ENCODE measurements around the gene NT5C3A. TPM values are rescaled to one million over a fixed set of nuclear protein-coding genes. Genes with fewer than 3 reads are reported as not detected.
A peak's percentile ranks its signal among the peaks of the same experiment; 100 is the strongest.

The NT5C3A gene
- total RNA-seq, 4 donors from 2014 or later: 18.8 to 32.9 (median 24.6) TPM

DNA sequence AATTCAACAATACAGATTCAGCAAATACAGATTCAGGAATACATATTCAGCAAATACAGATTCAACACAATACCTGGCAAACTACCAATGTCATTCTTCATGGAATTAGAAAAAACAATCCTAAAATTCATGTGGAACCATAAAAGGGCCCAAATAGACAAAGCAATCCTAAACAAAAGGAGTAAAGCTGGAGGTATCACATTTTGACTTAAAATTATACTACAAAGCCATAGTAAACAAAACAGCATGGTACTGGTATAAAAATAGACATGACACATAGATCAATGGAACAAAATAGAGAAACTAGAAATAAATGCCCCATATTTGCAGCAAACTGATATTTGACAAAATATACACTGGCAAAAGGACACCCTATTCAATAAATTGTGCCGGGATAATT, 3.4 kb upstream of the NT5C3A start:
- TF ChIP-seq, protein P1, sequence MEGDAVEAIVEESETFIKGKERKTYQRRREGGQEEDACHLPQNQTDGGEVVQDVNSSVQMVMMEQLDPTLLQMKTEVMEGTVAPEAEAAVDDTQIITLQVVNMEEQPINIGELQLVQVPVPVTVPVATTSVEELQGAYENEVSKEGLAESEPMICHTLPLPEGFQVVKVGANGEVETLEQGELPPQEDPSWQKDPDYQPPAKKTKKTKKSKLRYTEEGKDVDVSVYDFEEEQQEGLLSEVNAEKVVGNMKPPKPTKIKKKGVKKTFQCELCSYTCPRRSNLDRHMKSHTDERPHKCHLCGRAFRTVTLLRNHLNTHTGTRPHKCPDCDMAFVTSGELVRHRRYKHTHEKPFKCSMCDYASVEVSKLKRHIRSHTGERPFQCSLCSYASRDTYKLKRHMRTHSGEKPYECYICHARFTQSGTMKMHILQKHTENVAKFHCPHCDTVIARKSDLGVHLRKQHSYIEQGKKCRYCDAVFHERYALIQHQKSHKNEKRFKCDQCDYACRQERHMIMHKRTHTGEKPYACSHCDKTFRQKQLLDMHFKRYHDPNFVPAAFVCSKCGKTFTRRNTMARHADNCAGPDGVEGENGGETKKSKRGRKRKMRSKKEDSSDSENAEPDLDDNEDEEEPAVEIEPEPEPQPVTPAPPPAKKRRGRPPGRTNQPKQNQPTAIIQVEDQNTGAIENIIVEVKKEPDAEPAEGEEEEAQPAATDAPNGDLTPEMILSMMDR (IDR thresholded peaks at IDR 0.05): no peak
- no peak for ATAC-seq (ENCODE audit: low FRiP score)
- DNase-seq (ENCODE audit: low spot score): no peak

DNA sequence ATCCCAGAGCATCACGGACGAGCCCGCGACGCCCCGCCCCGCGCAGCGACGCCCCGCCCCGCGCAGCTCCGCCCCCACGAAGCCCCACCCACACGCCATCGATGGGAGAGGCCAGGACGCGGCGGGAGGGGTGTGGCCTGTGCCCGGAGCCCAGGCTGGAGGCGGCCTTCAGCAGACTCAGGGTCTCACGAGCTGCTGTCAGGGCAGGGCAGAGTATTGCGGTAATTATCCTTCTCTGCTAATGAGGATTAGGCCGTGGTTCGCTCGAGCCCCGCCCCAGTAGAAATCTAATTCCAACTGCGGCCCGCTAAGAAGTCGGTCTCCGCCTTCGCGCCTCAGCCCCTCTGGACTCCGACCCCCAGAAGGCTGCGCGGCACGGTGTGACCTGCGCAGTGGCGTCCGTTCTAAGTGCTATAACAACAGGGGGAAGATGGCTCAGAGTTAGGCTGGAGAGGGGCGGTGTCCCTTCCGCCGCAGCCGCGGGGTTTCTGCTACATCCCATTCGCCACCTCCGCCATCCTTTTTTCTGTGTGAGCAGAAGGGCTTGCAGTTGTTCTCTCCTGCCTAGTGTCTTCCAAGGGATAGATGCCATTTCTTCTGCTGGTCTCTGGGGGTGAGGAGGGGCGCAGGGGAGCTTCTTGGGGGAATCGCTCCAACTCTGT, 337 bp upstream of the NT5C3A start:
- DNase-seq (ENCODE audit: low spot score) (peak; percentile 71), ATAC-seq (ENCODE audit: low FRiP score) (peak; percentile 100)
- TF ChIP-seq, protein P1 (IDR thresholded peaks at IDR 0.05): no peak

DNA sequence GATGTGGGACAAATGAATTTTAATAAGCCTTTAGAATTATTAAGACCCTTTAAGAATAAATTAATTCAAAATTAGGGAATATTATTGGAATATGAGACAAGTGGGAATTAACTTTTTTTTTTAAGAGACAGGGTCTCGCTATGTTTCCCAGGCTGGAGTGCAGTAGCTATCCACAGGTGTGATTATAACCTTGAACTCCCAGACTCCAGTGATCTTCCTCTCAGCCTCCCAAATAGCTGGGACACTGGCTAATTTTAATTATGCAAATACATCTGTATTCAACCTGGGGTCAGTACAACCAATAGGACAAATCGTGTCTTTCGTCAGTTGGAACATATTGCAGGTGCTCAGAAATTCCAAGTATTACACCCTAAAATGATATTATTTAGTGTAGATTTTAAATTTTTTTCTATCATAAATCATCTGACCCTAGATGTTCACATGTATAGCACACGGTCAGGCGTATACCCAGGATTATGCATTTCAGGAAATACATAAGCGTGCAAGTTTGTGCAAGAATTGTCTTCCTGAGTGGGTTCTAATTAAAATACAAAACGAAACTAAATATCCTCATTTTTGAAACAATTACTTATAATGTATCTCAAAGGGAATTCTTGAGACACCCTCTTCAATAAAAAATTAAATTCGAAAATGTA, 1.2 kb downstream of the NT5C3A start:
- DNase-seq (ENCODE audit: low spot score) (no peak), ATAC-seq (ENCODE audit: low FRiP score) (no peak)
- TF ChIP-seq, protein P1 (IDR thresholded peaks at IDR 0.05): no peak

DNA sequence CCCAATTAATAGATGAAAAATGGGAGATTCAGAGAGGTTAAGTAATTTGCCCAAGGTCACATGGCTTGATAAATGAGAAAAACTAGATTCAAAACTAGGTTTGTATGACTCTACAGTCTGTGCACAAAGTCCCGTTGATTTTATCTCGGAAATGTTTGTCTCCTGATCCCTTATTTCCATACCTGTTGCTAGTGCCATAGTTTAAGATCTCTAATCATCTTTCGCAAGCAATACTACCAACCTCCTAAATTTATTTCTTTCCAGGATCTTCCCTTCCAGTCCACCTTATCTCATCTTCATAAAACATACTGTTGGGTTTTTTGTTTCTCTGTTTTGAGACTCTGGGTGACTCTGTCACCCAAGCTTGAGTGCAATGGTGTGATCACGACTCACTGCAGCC, 2.9 kb downstream of the NT5C3A start:
- TF ChIP-seq, protein P1 (IDR thresholded peaks at IDR 0.05): no peak
- no peak for DNase-seq (ENCODE audit: low spot score)
- no peak for ATAC-seq (ENCODE audit: low FRiP score)

DNA sequence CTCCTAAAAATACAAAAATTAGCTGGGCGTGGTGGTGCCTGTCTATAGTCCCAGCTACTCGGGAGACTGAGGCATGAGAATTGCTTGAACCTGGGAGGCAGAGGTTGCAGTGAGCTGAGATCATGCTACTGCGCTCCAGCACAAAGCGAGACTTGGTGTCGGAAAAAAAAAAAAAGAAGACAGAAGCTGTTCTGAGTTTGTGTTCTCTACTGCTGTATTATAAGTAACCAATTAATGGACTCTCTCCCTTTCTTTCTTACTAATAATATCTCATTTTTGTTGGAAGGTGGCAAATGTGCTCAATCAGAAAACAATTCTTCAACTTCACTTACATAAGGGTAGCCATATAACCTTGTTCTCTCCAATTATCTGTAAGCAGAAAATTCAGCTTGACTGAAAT, 7.4 kb downstream of the NT5C3A start:
- ATAC-seq (ENCODE audit: low FRiP score) (no peak), DNase-seq (ENCODE audit: low spot score) (no peak)
- TF ChIP-seq, protein P1 (IDR thresholded peaks at IDR 0.05): no peak

DNA sequence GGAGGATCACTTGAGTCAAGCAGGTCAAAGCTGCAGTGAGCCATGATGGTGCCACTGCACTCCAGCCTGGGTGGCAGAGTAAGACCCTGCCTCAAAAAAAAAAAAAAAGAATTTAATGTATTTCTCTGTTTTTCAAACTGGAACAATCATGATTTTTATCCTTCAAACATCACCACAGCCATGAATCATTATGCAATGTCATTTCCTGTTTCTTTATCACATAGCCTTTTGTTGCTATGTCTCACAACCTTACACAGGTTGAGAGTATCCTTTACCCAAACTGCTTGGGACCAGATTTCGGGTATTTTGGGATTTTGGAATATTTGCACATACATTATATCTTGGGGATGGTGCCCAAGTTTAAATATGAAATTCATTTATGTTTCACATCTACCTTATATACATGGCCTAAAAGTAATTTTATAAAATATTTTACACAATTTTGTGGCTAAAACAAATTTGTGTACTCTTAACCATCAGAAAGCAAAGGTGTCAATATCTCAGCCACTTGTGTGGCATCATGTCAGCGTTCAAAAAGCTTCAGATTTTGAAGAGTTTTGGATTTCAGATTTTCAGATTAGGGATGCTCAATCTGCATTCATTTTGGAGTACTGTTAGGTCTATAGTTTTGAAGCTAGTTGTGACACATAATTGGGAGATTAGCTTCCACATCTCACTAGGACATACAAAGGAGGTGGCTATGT, 8.2 kb downstream of the NT5C3A start:
- no peak for DNase-seq (ENCODE audit: low spot score)
- ATAC-seq (ENCODE audit: low FRiP score): no peak
- TF ChIP-seq, protein P1 (IDR thresholded peaks at IDR 0.05): no peak
